ENCODE results near the gene AVPR2.

Gene AVPR2
- total RNA-seq, result 0 reads per million in 2 donors

GRCh38 chrX:153903991-153904957 lies at the start of gene AVPR2:
Gene AVPR2, plus strand, starts transcription at chrX:153904673. Its CDS starts 473 bp downstream, at chrX:153905146.
- no peak for DNase-seq

DNA sequence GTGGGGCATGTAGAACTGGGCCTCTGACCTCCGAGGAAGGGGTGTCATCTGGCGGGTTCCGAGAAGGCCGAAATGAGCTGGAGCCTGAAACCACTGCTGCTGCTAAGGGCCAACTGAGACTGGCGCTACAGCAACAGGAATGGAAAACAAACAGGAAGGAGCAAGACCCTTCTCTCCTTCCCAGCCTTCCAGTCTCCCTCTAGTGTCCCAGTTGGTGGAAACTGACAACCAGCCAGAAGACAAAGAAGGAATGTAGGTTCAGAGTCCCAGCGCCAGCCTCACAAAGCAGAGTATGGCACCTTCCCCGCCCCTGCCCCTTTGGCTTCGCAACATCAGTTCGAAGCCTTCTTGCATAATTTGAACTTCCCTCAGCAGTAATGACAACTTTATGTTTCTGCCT lies 49.8 kb upstream of the AVPR2 start:
- no peak for DNase-seq

- DNase-seq, result no peak
Observed at GRCh38 chrX:153857348-153857903, 47.0 kb upstream of the AVPR2 start.

DNA sequence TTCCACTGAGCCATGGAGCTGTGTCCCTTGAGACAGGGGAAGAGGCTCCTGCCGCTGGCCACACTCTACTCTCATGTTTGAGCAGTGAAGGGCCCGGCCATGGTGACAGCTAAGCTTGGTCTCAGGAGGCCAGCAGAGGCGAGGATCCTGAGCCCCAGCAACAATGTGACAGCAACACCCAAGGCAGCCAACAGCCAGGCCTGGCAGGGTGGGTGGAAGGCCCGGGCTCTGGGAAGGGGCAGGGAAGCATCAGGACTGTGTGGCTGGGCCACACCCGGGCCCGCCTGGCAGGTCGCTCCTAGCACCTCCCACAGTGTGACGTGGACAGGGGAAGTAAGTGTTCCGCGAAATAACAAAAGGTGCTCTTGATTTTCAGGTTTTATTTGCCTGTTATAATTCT lies 43.3 kb upstream of the AVPR2 start:
- no peak for DNase-seq

GRCh38 chrX:153861733-153862310 lies 42.7 kb upstream of the AVPR2 start:
- DNase-seq, result no peak

DNA sequence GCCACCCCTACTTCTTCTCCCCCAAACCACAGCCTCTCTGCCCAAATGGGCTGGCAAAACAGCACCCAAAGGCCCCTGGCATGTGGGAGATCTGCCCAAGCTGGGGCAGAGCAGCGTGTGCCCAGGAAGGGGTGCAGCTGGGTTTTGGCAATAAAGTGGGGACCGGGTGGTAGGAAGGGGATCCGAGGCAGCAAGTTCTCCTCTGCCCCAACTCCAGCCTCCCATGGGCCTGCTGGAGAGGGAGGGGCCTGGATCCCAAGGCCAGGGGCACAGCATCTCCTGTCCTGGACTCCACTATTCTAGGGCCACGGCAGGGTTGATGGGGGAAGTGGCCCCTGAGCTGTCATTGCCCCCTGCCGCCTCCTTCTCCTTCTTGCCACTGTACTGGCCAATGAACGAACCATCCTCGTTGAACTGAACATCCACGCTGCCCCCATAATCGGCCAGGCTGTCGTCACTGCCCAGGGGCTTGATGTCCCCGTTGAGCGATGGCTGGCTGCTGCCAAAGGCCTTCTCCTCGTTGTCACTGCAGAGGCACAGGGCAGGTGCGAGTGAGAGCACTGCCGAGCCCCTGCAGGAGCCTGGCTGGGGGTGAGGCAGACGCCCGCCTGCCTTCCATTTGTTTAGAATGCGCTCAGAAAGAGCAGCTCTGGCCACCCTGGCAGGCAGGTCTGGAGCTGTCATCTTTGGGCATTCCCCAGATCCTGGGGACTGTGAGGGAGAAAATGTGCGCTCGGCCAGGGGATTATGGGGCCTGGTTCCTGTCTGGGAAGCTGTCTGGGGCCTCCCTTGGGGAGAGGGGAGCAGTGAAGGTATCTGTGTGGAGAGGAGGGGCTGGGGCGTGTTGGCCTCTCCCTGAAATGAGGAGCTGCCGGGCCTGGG lies 41.9 kb upstream of the AVPR2 start:
- DNase-seq, result no peak

- no peak for DNase-seq
Observed at GRCh38 chrX:153863251-153863991, 41.1 kb upstream of the AVPR2 start.

DNA sequence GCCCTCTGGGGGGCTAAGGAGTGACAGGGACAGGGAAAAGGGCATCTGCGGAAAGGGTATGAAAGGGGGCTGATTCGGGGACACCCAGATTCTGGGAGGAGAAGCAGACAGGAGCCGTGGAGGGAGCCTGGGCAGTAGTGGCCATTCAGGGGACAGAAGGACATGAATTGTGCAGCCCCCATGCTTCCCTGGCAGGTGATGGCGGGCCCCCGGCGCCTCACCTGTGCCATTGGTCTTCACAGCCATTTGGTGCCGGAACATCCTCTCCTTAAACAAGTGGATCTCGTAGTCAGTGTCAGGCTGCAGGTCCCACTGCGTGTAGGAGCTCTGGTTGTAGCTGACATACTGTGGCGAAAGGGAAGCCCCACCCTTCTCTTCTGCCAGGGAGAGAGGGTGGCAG lies 40.4 kb upstream of the AVPR2 start:
- no peak for DNase-seq

GRCh38 chrX:153864561-153865320 lies 39.7 kb upstream of the AVPR2 start:
- DNase-seq, result no peak

DNA sequence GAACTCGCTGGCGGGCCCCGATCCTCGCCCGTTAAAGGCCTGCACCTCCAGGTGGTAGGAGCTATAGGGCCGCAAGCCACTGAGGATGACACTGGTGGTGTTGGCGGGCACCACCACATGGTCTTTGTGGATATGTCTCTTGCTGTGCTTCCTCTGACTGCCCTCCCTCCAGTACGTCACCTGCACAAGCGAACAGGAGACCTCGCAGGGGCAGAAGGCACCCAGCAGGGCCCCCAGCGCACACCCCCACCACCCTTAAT lies 39.2 kb upstream of the AVPR2 start:
- no peak for DNase-seq

- DNase-seq, result no peak
Observed at GRCh38 chrX:153865685-153866084, 38.8 kb upstream of the AVPR2 start.

DNA sequence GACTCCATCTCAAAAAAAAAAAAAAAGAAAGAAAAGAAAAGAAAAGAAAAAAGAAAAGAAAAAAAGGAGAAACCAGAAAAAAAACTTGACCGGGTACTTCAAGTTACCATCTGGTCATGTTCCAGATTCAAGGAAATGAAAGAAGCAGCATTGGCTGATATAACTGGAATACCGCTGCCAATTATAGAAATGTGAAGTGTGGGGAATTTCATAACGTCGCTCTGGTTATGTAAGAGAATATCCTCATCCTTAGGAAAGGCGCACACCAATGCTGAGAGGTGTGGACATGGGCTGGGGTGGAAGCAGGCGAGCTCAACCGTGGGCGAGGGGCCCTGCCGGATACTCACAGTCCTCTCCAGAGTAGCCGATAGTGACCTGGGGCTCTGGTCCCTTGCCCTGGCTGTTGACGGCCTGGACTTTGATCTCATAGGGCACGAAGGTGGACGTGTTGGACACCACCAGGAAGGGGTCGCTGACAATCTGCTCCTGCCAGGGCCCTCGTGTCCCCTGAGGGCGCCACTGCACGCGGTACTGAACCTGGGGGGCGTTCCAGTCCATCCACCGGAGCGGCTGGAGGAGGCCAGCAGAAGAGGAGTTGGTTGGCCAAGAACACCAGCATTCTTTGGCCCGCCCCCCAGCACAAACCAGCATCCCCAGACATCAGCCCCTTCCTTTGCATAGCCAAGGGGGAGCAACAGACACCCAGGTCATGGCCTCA lies 38.0 kb upstream of the AVPR2 start:
- DNase-seq, result no peak

GRCh38 chrX:153867139-153867538 lies 37.3 kb upstream of the AVPR2 start:
- no peak for DNase-seq

DNA sequence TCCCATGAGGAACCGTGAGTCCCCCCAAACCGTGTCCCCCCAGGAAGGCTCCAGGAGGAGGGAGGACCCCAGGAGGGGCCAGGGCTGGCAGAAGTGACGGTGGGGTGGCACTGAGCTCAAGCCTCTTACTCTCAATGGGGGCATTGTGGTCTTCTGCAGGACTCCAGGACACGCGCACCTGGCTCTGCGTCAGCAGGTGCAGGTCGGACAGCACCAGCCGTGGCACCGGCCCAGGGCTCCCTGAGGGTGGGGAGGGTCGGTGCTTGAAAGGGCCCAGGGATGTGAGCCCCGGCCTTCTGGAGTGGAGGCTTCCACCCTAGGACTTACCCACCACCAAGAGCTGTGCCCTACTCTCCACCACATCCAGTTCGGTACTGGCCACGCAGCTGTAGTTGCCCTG lies 36.8 kb upstream of the AVPR2 start:
- DNase-seq, result no peak

GRCh38 chrX:153868576-153869472 lies 35.6 kb upstream of the AVPR2 start:
- DNase-seq, result no peak

DNA sequence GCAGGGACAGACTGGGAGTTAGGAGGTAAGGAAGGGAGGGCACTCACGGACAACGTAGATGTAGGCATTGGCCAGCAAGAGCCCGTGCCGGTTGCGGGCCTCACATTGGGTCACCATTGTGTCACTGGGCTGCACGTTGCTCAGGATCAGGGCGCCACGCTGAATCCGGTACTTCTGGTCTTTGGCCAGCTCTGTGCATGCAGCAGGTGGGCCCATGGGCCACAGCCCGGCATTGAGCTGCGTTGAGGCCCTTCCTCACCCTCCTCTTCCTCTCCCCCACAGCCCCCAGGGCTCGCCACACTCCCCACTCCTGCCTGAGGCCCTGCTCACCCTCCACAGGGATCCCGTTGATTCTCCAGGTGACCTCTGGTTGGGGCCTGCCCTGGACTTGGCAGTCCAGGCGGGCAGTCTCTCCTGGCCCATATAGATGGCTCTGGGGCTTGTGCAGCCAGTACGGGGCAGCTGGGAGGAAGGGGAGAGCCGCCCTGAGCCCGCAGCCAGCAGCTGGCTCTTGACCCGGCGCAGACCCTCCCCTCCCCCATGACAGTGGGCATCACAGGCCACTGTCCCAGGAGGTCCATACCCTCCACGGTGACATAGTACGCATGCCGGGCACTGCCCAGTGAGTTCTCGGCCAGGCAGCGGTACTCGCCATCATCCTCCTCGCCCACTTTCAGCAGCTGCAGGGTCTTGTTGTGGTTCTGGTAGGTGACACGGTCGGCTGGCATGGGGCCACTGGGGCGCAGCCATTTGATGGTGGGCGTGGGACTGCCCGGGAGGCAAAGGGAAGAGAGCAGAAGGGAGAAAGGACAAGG lies 34.8 kb upstream of the AVPR2 start:
- no peak for DNase-seq

- DNase-seq, result no peak
Observed at GRCh38 chrX:153870288-153870690, 34.2 kb upstream of the AVPR2 start.

DNA sequence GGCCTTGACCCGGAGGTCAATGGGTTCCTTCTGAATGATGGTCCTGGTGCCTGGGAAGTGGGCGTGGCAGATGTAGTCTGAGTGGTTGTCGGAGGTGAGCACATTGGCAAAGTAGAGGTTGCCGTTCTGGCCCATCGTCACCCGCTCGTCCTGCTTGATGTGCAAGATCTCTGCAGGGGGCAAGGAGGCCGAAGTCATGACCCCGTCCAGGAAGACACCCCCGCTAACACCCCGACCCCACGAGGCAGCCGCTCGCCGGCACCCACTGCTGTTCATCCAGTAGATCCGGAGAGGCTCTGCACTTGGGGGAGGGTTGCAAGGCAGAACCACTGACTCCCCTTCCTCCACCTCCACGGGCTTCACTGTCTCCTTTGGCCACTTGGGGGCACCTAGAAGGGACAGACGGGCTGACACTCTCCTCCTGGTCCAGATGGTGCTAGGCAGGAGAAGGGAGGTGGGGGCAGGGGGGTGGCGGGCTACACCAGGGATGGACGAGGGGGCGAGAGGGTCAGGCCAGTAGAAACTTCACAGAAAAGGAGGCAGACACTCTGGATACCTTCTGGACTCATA lies 33.6 kb upstream of the AVPR2 start:
- DNase-seq, result no peak

GRCh38 chrX:153871451-153871850 lies 33.0 kb upstream of the AVPR2 start:
- no peak for DNase-seq

Measured in activated gamma-delta T cell (primary cell).